ENCODE measurements around the gene H2BK1.

The H2BK1 gene

GRCh38 chr7:151204383-151205032 lies 5.8 kb downstream of the H2BK1 start:
- peak; percentile 12 for DNase-seq (ENCODE audit: low spot score)

GRCh38 chr7:151202836-151203235 lies 7.5 kb downstream of the H2BK1 start:
- peak; percentile 5 for DNase-seq (ENCODE audit: low spot score)

- DNase-seq (ENCODE audit: low spot score), result peak; percentile 8
Observed at GRCh38 chr7:151201751-151202150, 8.5 kb downstream of the H2BK1 start.

GRCh38 chr7:151201344-151201743 lies 8.9 kb downstream of the H2BK1 start:
- no peak for DNase-seq (ENCODE audit: low spot score)

GRCh38 chr7:151198945-151199848 lies 11.1 kb downstream of the H2BK1 start:
- no peak for DNase-seq (ENCODE audit: low spot score)

- DNase-seq (ENCODE audit: low spot score), result no peak
Observed at GRCh38 chr7:151197932-151198331, 12.4 kb downstream of the H2BK1 start.

GRCh38 chr7:151195616-151196450 lies 14.5 kb downstream of the H2BK1 start:
- DNase-seq (ENCODE audit: low spot score), result no peak

GRCh38 chr7:151194188-151194587 lies 16.1 kb downstream of the H2BK1 start:
- no peak for DNase-seq (ENCODE audit: low spot score)

GRCh38 chr7:151193203-151193978 lies 16.9 kb downstream of the H2BK1 start:
- DNase-seq (ENCODE audit: low spot score), result no peak

- no peak for DNase-seq (ENCODE audit: low spot score)
Observed at GRCh38 chr7:151192002-151192539, 18.2 kb downstream of the H2BK1 start.

GRCh38 chr7:151191544-151191943 lies 18.7 kb downstream of the H2BK1 start:
- DNase-seq (ENCODE audit: low spot score), result peak; percentile 61

GRCh38 chr7:151189038-151189437 lies 21.2 kb downstream of the H2BK1 start:
- DNase-seq (ENCODE audit: low spot score), result no peak

- no peak for DNase-seq (ENCODE audit: low spot score)
Observed at GRCh38 chr7:151188252-151188542, 22.1 kb downstream of the H2BK1 start.

- no peak for DNase-seq (ENCODE audit: low spot score)
Observed at GRCh38 chr7:151187409-151188251, 22.7 kb downstream of the H2BK1 start.

- DNase-seq (ENCODE audit: low spot score), result no peak
Observed at GRCh38 chr7:151186640-151187408, 23.5 kb downstream of the H2BK1 start, which contains the start of gene ASB10. Gene ASB10 (minus strand): TSS chr7:151187250. CDS start chr7:151187130, 120 bp downstream.

GRCh38 chr7:151185762-151186639 lies 24.3 kb downstream of the H2BK1 start:
- DNase-seq (ENCODE audit: low spot score), result no peak

- DNase-seq (ENCODE audit: low spot score), result no peak
Observed at GRCh38 chr7:151181011-151181431, 29.3 kb downstream of the H2BK1 start.

- no peak for DNase-seq (ENCODE audit: low spot score)
Observed at GRCh38 chr7:151179946-151180345, 30.3 kb downstream of the H2BK1 start.

All from HuH-7 (cell line).